NCI-H146 (cell line): ENCODE measurements around the gene ASIC5.

ENCODE experiments used
- DNase-seq: peaks from one replicate; lab custom pipeline; 2025; lab: John Stamatoyannopoulos, UW

ASIC5 gene

GRCh38 chr4:155879767-155880166 lies 13.7 kb upstream of the ASIC5 start:
- DNase-seq, result no peak

GRCh38 chr4:155878611-155879010 lies 12.5 kb upstream of the ASIC5 start:
- no peak for DNase-seq

GRCh38 chr4:155877971-155878370 lies 11.9 kb upstream of the ASIC5 start:
- DNase-seq, result no peak

- DNase-seq, result no peak
Observed at GRCh38 chr4:155875878-155876277, 9.8 kb upstream of the ASIC5 start.

- no peak for DNase-seq
Observed at GRCh38 chr4:155855897-155856296, 10.2 kb downstream of the ASIC5 start.

GRCh38 chr4:155854582-155855226 lies 11.4 kb downstream of the ASIC5 start:
- no peak for DNase-seq

GRCh38 chr4:155853189-155853588 lies 12.9 kb downstream of the ASIC5 start:
- DNase-seq, result no peak

GRCh38 chr4:155849042-155849441 lies 17.0 kb downstream of the ASIC5 start:
- no peak for DNase-seq

- DNase-seq, result no peak
Observed at GRCh38 chr4:155846929-155847328, 19.1 kb downstream of the ASIC5 start.

- no peak for DNase-seq
Observed at GRCh38 chr4:155842080-155842479, 24.0 kb downstream of the ASIC5 start.

- no peak for DNase-seq
Observed at GRCh38 chr4:155837203-155837796, 28.8 kb downstream of the ASIC5 start.

- no peak for DNase-seq
Observed at GRCh38 chr4:155832664-155833063, 33.4 kb downstream of the ASIC5 start.

GRCh38 chr4:155828628-155829027 lies 37.4 kb downstream of the ASIC5 start:
- no peak for DNase-seq

GRCh38 chr4:155822572-155822971 lies 43.5 kb downstream of the ASIC5 start:
- DNase-seq, result no peak

GRCh38 chr4:155820887-155821518 lies 45.1 kb downstream of the ASIC5 start:
- DNase-seq, result no peak

GRCh38 chr4:155819066-155819465 lies 47.0 kb downstream of the ASIC5 start:
- no peak for DNase-seq

GRCh38 chr4:155818639-155819038 lies 47.4 kb downstream of the ASIC5 start:
- DNase-seq, result no peak

GRCh38 chr4:155811083-155811482 lies 55.0 kb downstream of the ASIC5 start:
- no peak for DNase-seq

GRCh38 chr4:155809835-155810234 lies 56.2 kb downstream of the ASIC5 start:
- DNase-seq, result peak; percentile 44

GRCh38 chr4:155807021-155807420 lies 59.1 kb downstream of the ASIC5 start:
- no peak for DNase-seq

GRCh38 chr4:155805016-155805415 lies 61.1 kb downstream of the ASIC5 start:
- DNase-seq, result no peak

GRCh38 chr4:155802190-155802959 lies 63.7 kb downstream of the ASIC5 start:
- DNase-seq, result no peak
